H9 (cell line): ENCODE data around the gene PF4V1. TPM values are rescaled to one million over a fixed set of nuclear protein-coding genes. Genes with fewer than 3 reads are reported as not detected.

Source experiments
- DNase-seq: peaks from one replicate; pipeline ENCODE4 v3.0.0-alpha.2; 2017
- H2AFZ ChIP-seq: one replicate; pipeline ENCODE4 v1.6.1; 2013; ENCODE audit warnings: mild to moderate bottlenecking, low read length, control low read depth, moderate library complexity
- H2AK5ac ChIP-seq: 2 replicates; pipeline ENCODE4 v1.6.1; 2013; ENCODE audit warnings: low read length, control low read depth, mixed read lengths; ENCODE audit not compliant: insufficient read length
- H2BK120ac ChIP-seq: one replicate; pipeline ENCODE4 v1.6.1; 2013; ENCODE audit warnings: low read depth, mild to moderate bottlenecking, low read length, control low read depth, inconsistent platforms; ENCODE audit not compliant: poor library complexity, severe bottlenecking
- H2BK12ac ChIP-seq: 2 replicates; pipeline ENCODE4 v1.6.1; 2013; ENCODE audit warnings: low read length, control low read depth, mixed read lengths, low read depth; ENCODE audit not compliant: insufficient read length
- H2BK15ac ChIP-seq: 2 replicates; pipeline ENCODE4 v1.6.1; 2013; ENCODE audit warnings: low read depth, low read length, control low read depth
- H2BK20ac ChIP-seq: one replicate; pipeline ENCODE4 v1.6.1; 2013; ENCODE audit warnings: low read depth, mild to moderate bottlenecking, low read length, control low read depth, inconsistent platforms; ENCODE audit not compliant: poor library complexity, severe bottlenecking
- H2BK5ac ChIP-seq: 2 replicates; pipeline ENCODE4 v1.6.1; 2013; ENCODE audit warnings: low read length, control low read depth, mixed read lengths; ENCODE audit not compliant: insufficient read length
- H3K14ac ChIP-seq: 2 replicates; pipeline ENCODE4 v1.6.1; 2013; ENCODE audit warnings: low read length, control low read depth; ENCODE audit not compliant: insufficient read depth
- H3K18ac ChIP-seq: 2 replicates; pipeline ENCODE4 v1.6.1; 2013; ENCODE audit warnings: low read depth, mild to moderate bottlenecking, mixed read lengths, low read length, control low read depth; ENCODE audit not compliant: insufficient read length
- H3K23ac ChIP-seq: 2 replicates; pipeline ENCODE4 v1.6.1; 2013; ENCODE audit warnings: low read length, control low read depth, mixed read lengths, low read depth; ENCODE audit not compliant: insufficient read length
- H3K23me2 ChIP-seq: 2 replicates; pipeline ENCODE4 v1.6.1; 2013; ENCODE audit warnings: low read depth, mild to moderate bottlenecking, mixed read lengths, low read length, control low read depth; ENCODE audit not compliant: insufficient read length, poor library complexity, severe bottlenecking
- H3K27ac ChIP-seq: 2 replicates; pipeline ENCODE4 v1.5.1; 2013; ENCODE audit warnings: low read length, control low read depth, mixed read lengths, low read depth; ENCODE audit not compliant: insufficient read length
- H3K27me3 ChIP-seq: 2 replicates; pipeline ENCODE4 v1.6.1; 2013; ENCODE audit warnings: low read length, control low read depth, inconsistent platforms; ENCODE audit not compliant: insufficient read depth
- H3K4ac ChIP-seq: 2 replicates; pipeline ENCODE4 v1.6.1; 2013; ENCODE audit warnings: low read depth, mild to moderate bottlenecking, control low read depth, inconsistent platforms, low read length, moderate library complexity
- H3K4me1 ChIP-seq: 2 replicates; pipeline ENCODE4 v1.6.1; 2013; ENCODE audit warnings: low read length, control low read depth, inconsistent platforms; ENCODE audit not compliant: insufficient read depth
- H3K4me2 ChIP-seq: 2 replicates; pipeline ENCODE4 v1.6.1; 2013; ENCODE audit warnings: low read length, control low read depth, mixed read lengths; ENCODE audit not compliant: insufficient read length, insufficient read depth
- H3K56ac ChIP-seq: 2 replicates; pipeline ENCODE4 v1.6.1; 2013; ENCODE audit warnings: low read depth, mild to moderate bottlenecking, mixed read lengths, low read length, control low read depth; ENCODE audit not compliant: insufficient read length
- H3K79me1 ChIP-seq: 2 replicates; pipeline ENCODE4 v1.6.1; 2013; ENCODE audit warnings: low read depth, mild to moderate bottlenecking, moderate library complexity, low read length, control low read depth, inconsistent platforms; ENCODE audit not compliant: insufficient read depth, poor library complexity, severe bottlenecking
- H3K79me2 ChIP-seq: 2 replicates; pipeline ENCODE4 v1.6.1; 2013; ENCODE audit warnings: low read length, control low read depth, inconsistent platforms; ENCODE audit not compliant: insufficient read depth
- H3K9ac ChIP-seq: 2 replicates; pipeline ENCODE4 v1.6.1; 2013; ENCODE audit warnings: low read length, control low read depth, mixed read lengths; ENCODE audit not compliant: insufficient read length; ENCODE audit errors: extremely low read depth
- H3K9me3 ChIP-seq: one replicate; pipeline ENCODE4 v1.6.1; 2013; ENCODE audit warnings: low read depth, low read length, inconsistent platforms; ENCODE audit not compliant: control insufficient read depth
- H3T11ph ChIP-seq: one replicate; pipeline ENCODE4 v1.6.1; 2013; ENCODE audit warnings: mild to moderate bottlenecking, low read length, control low read depth, inconsistent platforms
- H4K20me1 ChIP-seq: one replicate; pipeline ENCODE4 v1.6.1; 2013; ENCODE audit not compliant: control insufficient read depth, insufficient read length, insufficient read depth
- H4K5ac ChIP-seq: 2 replicates; pipeline ENCODE4 v1.6.1; 2013; ENCODE audit warnings: low read depth, mild to moderate bottlenecking, mixed read lengths, low read length, control low read depth; ENCODE audit not compliant: insufficient read length
- H4K8ac ChIP-seq: replicated peaks from 2 replicates; pipeline ENCODE4 v1.6.1; 2013; ENCODE audit warnings: low read length, control low read depth, mixed read lengths, low read depth; ENCODE audit not compliant: insufficient read length
- H4K91ac ChIP-seq: 2 replicates; pipeline ENCODE4 v1.6.1; 2013; ENCODE audit warnings: low read depth, mild to moderate bottlenecking, moderate library complexity, mixed read lengths, low read length, control low read depth; ENCODE audit not compliant: insufficient read length
- H3K27ac Mint-ChIP-seq, 3 experiments: 2 replicates in 2 of 3; 3 replicates in 1 of 3; pipeline ENCODE4 v1.8.0; 2020 to 2021; ENCODE audit warnings: mixed read lengths in 3 of 3, mild to moderate bottlenecking in 1 of 3, moderate library complexity in 1 of 3
- H3K27me3 Mint-ChIP-seq: 2 replicates; pipeline ENCODE4 v1.8.0; 2021; ENCODE audit warnings: low read depth, mild to moderate bottlenecking, moderate library complexity, mixed read lengths
- H3K36me3 Mint-ChIP-seq, 3 experiments: 2 replicates in 2 of 3; 3 replicates in 1 of 3; pipeline ENCODE4 v1.8.0; 2020 to 2021; ENCODE audit warnings: low read depth in 3 of 3, mixed read lengths in 3 of 3; ENCODE audit not compliant: insufficient read depth in 1 of 3
- H3K4me1 Mint-ChIP-seq, 2 experiments: 2 replicates each; pipeline ENCODE4 v1.8.0; 2020; ENCODE audit warnings: mixed read lengths in 2 of 2
- H3K4me3 Mint-ChIP-seq, 2 experiments: 2 replicates in 1 of 2; 3 replicates in 1 of 2; pipeline ENCODE4 v1.8.0; 2020 to 2021; ENCODE audit warnings: mild to moderate bottlenecking in 2 of 2, mixed read lengths in 2 of 2, moderate library complexity in 1 of 2
- H3K9me3 Mint-ChIP-seq, 2 experiments: 2 replicates in 1 of 2; 3 replicates in 1 of 2; pipeline ENCODE4 v1.8.0; 2020; ENCODE audit warnings: mild to moderate bottlenecking in 2 of 2, mixed read lengths in 2 of 2, moderate library complexity in 1 of 2
- WGBS: extraction: QIAGEN DNeasy Blood & Tissue Kit; methylation state at CpG from one replicate; pipeline ENCODE4 v1.1.7; 2013; ENCODE audit warnings: missing lambda C conversion rate, low lambda C conversion rate, mixed read lengths; ENCODE audit not compliant: insufficient read length; ENCODE audit errors: extremely low coverage; 5-methylcytosine and 5-hydroxymethylcytosine counted together
- total RNA-seq: library from RNA; stranded (reverse); gene quantifications from 2 replicates; pipeline ENCODE4 v1.2.1, GENCODE V29; 2021
- TF ChIP-seq, protein P1 (sequence below): fragments of 200-600 bp; sonication (generic); conservative IDR thresholded peaks from 3 replicates; pipeline ENCODE4 v1.8.0; 2021; ENCODE audit warnings: antibody characterized with exemption, mild to moderate bottlenecking

The PF4V1 gene
- total RNA-seq, 1 experiment from 2014 or later, result not detected

- Histone ChIP-seq H2AFZ (no peak overlapping the region), H3K79me1 (no peaks in the 10 kb centered on the region), H3K56ac (no peak overlapping the region), H3K79me2 (no peaks in the 10 kb centered on the region), H3K23ac (no peak overlapping the region), H3K9me3 (no peaks in the 10 kb centered on the region), H4K8ac (no peak overlapping the region), H3K4me2 (no peak overlapping the region), H3K18ac (no peak overlapping the region), H3K14ac (no peak overlapping the region), H3K9ac (no peak overlapping the region), H2BK12ac (no peak overlapping the region), H3K27me3 (no peaks in the 10 kb centered on the region), H3K4ac (no peak overlapping the region), H3K27ac (no peak overlapping the region), H2BK5ac (no peak overlapping the region), H3K4me1 (peaks cover 3% of the 10 kb centered on the region; the same call in 1 of the 2 replicates), H4K91ac (no peak overlapping the region), H2BK15ac (no peak overlapping the region), H2BK20ac (no peak overlapping the region), H4K5ac (no peak overlapping the region), H2BK120ac (no peak overlapping the region), H2AK5ac (no peak overlapping the region), H3T11ph (no peak overlapping the region), H4K20me1 (no peaks in the 10 kb centered on the region), H3K23me2 (no peaks in the 10 kb centered on the region)
- no peak overlapping the region for H3K4me3 Mint-ChIP-seq
- peaks cover 2% of the 10 kb centered on the region; the same call in 1 of the 2 replicates for H3K27me3 Mint-ChIP-seq
- 0 out of 7 replicates have a peak, but pooled peaks cover 0 to 1% (median 0%) of the 10 kb centered on the region in 3 experiments for H3K36me3 Mint-ChIP-seq
- TF ChIP-seq, protein P1, sequence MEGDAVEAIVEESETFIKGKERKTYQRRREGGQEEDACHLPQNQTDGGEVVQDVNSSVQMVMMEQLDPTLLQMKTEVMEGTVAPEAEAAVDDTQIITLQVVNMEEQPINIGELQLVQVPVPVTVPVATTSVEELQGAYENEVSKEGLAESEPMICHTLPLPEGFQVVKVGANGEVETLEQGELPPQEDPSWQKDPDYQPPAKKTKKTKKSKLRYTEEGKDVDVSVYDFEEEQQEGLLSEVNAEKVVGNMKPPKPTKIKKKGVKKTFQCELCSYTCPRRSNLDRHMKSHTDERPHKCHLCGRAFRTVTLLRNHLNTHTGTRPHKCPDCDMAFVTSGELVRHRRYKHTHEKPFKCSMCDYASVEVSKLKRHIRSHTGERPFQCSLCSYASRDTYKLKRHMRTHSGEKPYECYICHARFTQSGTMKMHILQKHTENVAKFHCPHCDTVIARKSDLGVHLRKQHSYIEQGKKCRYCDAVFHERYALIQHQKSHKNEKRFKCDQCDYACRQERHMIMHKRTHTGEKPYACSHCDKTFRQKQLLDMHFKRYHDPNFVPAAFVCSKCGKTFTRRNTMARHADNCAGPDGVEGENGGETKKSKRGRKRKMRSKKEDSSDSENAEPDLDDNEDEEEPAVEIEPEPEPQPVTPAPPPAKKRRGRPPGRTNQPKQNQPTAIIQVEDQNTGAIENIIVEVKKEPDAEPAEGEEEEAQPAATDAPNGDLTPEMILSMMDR, result no peak
- peaks cover 3 to 6% of the 10 kb centered on the region in 2 experiments; a peak in 2 of 4 replicates for H3K4me1 Mint-ChIP-seq
- H3K27ac Mint-ChIP-seq, result no peak overlapping the region
- WGBS, result no CpG with 5 or more reads among the region's 3 CpGs
- H3K9me3 Mint-ChIP-seq, result no peaks in the 10 kb centered on the region
- no peak for DNase-seq
Measured at GRCh38 chr4:73810191-73810590, 42.9 kb upstream of the PF4V1 start.
